IPS-NIHi11 (cell line): ENCODE measurements around the gene SPART.

Experiments
- DNase-seq: peaks from one replicate; pipeline ENCODE4 v3.0.0; 2012; ENCODE audit warnings: mixed read lengths, low spot score

The SPART gene, protein sequence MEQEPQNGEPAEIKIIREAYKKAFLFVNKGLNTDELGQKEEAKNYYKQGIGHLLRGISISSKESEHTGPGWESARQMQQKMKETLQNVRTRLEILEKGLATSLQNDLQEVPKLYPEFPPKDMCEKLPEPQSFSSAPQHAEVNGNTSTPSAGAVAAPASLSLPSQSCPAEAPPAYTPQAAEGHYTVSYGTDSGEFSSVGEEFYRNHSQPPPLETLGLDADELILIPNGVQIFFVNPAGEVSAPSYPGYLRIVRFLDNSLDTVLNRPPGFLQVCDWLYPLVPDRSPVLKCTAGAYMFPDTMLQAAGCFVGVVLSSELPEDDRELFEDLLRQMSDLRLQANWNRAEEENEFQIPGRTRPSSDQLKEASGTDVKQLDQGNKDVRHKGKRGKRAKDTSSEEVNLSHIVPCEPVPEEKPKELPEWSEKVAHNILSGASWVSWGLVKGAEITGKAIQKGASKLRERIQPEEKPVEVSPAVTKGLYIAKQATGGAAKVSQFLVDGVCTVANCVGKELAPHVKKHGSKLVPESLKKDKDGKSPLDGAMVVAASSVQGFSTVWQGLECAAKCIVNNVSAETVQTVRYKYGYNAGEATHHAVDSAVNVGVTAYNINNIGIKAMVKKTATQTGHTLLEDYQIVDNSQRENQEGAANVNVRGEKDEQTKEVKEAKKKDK

DNA sequence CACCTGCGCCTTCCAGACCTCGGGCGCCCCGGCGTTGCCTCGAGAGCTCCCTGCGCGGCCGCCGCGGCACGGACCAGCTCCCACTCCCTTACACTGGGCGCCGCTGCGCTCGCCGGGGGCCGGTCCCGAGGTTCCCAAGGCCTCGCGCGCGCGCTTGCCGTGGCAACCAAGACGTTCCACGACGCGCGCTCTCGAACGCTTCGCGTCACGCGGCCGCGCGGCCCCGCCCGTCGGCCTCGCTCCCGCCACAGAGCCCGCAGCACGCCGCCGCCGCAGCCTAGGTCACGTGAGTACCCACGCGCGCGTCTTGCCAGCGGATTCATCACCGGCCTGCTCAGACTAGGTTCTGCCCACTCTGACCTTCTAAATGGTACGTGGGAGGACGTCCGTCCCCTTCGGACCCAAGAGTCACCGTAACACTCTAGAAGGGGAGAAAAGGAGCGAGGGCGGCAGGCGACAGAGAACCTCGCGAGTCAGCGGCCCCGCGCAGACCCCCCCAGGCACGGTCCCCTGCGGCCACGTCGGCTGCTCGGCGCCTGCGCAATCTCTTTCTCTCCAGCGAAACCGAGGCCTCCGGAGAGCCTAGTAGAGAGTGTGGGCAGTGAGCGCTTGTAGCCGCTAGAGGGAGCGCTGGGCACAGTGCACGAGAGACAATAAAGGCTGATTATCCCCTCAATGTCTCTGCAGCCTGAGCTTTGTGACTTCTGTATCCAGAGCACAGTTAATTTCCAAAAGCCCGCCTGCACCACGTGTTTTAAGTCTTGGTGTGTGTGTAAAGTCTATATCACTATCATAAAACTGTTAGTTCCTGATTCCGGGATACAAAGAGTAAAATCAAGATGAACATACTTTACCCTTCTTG, at the start of gene SPART:
TSS of gene SPART (minus strand) at position 173 of the 862 bp plus-strand sequence. CDS start 10,564 bp downstream, outside the sequence.
- peak; percentile 89 for DNase-seq

DNA sequence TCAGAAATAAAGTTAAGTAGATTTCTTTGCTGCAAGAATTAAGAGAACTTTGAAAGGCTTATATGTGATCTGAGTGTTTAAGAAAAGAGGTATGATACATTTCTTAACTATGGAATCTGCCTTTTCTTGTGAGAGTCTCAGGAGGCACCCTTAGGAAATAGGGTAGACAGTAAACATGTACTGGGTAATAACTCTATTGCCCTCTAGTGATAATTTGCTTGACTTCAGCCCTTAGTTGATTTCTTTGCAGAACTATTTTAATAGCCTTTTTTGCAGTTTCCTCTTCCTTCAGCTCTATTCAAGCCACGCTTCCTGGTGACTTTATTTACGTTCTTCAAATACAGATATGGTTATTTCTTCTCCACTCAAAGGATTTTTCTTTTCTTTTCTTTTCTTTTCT, 49.1 kb upstream of the SPART start:
- DNase-seq = peak; percentile 30

DNA sequence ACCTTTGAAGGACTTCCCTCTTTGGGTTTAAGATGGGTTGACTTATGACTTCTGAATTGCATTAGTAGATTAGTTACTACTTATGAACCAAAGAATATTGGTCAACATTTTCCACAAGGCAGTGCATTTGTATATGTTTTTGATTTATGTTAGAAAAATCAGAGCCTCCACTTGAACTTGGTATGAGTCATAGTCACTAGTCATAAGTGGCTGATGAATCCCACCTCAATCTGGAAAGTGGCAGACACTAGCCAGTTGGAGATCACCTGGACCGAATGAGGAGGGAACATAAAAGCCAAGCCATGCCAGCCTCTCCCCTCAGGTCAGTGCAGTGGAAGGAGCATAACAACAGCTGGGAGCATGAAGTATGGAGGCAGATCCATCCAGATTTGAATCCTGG, 39.3 kb upstream of the SPART start:
- DNase-seq = no peak

DNA sequence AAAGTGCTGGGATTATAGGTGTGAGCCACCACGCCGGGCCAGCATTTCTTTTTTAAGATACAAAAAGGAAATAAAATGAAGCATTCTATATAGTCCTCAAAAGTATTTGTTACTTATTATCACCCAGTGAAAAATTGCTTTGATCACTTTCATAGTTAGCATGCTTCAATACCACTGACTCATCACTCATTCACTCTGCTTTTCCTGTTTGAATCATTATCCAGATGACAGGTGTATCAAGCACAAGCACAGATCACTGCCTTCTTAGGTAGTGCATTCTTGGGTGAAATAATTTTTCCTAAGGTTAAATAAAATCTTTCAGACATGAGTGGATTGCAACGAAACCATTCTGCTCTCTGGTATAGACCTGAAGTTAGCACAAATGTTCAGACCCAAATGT, 35.8 kb upstream of the SPART start:
- DNase-seq = no peak

DNA sequence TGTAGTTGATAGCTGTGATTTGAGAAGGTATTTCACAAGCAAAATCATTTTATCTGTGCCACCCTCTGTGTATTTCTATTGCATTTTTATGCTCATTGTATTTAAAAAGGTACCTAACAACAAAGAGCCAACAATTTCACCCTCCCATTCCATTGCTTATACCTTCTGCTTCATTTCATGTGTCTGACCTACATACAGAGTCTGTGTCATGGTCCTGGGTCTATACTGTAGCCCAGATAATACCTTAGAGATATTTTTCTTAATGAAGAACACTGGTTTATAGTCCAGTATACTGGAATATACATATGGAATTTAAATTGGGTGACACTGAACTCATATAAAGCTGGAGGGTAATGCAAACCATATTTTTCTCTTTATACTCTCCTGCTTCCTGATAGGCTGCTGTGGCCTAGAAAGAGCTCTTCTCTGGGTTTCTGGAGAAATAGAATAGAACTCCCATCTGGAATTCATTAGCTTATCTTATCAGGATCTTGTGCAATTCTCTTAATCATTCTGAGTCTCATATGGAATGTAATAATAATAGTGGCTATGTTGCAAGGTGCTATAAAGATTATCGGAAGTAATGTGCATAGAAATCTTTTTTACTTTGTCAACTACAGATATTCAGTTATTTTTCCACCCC, 31.8 kb upstream of the SPART start:
- no peak for DNase-seq

DNA sequence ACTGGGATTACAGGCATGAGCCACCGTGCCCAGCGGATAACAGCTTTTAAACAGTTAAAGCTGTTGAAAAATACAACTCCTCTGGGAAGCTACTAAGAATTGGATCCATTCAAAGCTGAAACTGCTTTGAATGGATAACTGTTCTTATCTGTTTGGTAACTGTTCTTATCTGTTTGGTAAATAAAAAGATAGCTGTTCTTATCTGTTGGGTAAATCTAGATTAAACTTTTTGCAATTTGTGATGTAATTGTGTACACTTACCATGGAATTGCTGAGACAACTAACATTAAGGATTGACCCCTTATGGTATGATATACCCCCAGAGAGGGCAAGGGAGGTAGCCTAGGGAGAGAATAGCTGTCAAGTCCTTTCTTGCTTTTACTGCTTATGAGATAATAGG, 27.9 kb upstream of the SPART start:
- DNase-seq = no peak

DNA sequence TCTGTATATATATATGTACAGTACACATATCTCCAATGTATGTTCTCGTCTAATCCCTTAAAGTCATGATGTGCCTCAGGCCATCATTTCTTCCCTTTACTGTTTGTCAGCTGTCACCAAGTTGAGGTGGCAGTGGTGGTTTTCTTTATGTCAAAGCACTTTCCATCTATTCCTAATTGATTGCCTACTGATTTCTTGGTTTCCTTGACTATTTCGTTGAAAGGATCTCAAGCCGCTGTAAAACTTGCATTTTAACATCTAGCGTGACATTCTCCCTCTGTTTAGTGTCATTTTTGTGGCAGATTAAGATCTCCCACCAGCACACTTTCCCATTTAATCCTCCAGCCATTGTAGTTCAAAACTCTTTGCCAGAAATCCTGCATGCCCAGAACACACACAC, 25.0 kb upstream of the SPART start:
- no peak for DNase-seq

DNA sequence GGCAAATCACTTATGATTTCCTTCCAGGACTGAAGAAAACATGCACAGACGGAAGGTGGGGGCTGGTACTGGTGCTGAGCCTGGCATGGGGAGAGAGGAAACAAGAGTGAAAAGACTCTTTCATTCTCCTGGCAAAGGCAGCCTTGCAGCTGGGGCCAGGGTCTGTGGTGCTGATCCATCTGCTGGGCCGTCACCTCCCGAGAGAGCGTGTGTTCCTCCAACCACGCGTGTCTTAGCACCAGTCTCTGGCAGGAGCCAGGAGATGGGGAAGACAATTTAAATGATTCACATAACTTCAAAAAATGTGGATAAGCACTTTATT, 23.9 kb upstream of the SPART start:
- no peak for DNase-seq

DNA sequence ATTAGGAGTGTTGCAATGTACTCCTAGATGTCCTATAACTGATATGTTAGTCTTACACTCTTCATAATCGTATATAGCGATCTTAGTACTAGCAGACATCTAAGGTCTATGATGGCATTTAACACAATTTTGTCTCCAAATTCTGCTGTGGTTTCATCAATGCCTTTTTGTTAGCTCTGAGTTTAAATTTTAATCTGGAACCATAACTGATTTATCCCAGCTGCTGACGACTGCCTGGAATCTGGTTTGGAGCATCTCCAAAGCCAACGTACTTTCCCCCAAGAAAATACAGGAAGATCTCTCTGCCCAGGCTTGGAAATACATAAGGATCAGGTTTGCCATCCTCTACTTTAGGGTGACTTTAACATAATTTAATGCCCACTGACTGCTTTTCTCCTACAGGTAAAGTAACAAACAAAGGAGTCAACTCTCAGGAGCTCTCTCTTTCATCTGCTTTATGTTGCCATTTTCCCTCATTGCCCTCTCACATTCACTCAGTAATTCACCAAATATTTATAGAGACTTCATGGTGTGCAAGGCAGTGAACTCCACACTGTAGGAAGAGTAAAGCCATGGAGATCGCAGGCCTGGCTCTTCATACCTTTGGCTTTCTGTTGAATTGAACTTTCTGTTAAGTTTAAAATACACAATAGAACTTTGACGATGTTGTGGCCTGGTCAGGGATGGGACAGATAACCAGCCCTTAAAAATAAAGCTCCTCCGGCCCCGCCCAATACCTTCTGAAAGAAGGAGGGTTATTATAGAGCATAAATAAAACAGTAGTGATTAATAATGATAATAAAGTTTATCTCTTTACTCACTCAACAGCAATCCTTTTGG, 23.3 kb upstream of the SPART start:
- DNase-seq = no peak

DNA sequence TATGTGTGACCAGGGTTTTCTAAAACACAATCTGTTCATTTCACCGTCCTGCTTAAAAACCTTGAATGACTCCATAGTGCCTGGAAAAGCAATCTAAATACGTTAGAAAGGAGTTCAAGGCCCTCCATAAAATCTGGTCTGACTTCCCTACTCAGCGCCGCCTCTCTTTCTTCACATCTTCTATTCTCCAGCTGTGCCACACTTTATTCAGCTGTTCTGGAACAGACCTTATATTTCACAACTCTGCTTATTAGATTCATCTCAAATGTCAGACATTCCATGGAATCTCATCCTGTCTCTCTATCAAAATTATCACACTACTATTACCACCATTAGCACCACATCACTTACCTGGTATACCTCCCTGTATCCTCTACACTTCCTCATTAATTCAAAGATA, 19.8 kb upstream of the SPART start:
- no peak for DNase-seq

DNA sequence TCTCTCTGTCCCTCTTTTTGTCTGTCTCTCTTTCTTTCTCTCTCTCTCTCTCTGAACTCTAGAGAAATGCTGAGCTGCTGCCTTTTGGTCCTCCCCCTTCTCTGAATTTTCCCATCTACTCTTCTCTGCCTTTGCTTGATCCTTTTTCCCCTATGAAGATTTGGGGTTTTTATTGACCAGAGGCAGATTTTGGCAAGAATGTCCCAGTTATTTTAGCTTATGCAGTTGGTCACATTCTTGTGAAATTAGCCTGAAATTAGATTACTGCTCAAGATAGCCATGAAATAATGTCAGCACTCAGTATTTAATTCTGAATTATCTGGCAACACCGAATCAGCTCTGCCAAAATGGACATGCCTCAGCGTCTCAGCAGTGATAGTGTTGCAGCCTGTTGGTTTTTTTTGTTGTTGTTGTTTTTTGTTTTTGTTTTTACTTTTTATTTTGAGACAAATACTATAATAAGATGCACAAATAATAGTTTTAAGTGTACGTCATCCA, 17.2 kb upstream of the SPART start:
- no peak for DNase-seq

DNA sequence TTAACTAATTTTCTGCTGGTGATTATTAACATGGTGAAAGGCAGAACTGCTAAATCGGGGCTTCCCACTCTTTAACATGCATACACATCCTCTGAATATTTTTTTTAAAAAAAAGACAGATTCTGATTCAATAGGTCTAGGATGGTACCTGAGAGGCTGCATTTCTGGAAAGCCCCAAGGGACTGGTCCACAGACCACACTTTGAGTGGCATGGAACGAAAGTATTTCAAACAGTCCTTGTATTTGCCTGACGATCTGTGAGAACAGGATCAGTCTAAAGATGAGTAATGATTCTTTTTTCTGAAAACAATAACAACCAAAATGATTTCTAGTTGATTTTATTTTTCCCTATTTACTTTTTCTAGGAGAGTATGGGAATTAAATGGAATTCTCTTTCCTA, 16.7 kb upstream of the SPART start:
- no peak for DNase-seq

DNA sequence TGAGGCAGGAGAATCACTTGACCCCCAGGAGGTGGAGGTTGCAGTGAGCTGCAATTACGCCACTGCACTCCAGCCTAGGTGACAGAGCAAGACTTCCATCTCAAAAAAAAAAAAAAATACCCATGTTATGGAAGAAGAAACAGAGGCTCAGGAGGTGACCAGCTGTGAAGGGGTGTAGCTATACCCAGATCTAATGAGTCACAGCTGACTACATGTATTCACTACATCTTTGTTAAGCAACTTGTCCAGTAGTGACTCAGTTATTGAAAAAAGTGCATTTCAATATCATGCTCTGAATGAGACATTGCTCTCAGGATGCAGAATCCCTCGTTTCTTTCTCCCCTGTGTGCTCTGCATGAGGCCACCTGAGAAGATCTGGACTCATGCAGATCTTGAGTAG, 16.1 kb upstream of the SPART start:
- no peak for DNase-seq

DNA sequence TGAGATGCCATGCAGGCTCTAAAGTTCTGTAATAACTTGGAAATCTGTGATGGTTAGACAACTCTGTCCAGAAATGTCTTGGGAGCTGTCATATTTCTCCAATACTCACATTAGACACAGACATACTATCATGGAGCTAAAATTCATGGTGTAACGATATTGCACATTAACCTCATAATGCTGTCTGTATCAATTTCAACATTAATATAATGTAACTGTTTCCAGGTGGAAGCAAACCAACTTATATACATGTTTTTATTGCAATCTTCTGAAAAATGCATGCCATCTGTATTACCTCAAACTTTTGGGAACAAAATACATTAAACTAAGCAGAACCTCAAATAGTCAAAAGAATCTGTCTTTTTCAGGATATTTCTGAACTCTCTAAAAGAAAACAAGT, 14.7 kb upstream of the SPART start:
- no peak for DNase-seq

DNA sequence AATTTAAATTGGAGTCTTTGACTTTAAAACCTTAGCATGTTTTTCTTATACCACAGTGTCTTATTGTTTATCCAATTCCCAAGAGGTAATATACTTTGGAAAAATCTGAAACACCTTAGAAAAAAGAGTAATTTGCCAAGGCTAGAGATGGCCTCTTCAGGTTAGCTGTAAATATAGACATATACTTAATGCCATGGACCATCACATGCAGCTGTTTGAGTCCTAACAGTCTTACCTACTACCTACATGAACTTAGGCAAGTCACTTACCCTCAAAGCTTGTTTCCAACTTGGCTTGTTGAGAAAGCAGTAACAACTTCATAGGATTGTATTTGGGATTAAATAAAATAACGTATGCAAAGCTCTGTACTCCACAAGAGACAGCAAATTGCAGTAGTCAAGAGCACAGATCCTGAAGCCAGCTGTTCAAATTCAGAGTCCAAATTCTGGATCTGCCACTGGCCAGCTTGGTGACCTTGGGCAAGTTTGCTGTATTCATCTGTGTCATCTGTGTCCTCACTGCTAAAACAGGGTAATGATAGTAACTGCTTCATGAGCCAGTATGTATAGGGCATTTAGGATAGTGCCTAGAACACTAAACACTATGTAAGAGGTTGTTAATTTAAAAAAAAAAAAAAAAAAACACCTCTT, 13.2 kb upstream of the SPART start:
- no peak for DNase-seq

DNA sequence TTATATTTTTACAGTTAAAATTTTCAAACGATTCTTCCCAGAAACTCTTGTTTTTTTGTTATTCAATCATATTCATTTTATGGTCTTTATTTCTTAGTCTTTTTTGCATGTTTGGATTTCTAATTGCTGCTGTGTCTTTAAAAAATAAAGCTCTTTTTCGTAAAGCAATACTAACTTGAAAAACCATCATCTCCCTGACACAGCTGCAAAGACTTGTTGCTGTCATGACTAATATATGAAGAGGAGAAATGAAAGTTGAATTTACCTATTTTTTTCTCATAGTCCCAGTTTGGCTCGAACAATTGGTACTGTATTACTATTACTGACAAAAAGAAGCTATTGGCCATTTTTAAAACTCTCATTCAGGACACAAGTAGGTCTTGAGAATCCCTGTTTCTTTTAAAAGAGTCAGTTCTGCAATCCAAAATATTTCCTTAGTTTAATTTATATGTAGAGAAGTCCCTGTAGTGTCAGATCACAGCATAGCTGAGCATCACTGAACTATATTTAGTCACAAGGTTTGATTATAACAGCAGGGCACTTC, 12.1 kb upstream of the SPART start:
- no peak for DNase-seq

DNA sequence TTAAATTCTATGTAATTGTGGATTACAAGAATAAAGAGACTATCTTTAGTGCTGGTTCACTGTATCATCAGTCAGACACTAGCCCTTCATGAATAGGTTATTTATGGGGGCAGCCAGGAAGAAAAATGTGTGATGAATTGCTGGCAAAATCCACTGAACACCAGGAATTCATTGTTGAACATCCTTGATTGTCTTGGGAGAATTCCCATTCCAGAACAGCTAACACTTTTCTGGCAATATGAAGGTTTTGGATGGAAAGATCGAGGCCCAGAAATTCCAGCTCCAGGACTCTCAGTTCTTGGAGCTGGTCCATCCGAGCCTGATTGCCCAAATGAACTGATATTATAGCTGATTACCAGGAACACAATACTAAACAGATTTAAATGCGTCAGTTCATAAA, 11.5 kb upstream of the SPART start:
- DNase-seq = no peak

DNA sequence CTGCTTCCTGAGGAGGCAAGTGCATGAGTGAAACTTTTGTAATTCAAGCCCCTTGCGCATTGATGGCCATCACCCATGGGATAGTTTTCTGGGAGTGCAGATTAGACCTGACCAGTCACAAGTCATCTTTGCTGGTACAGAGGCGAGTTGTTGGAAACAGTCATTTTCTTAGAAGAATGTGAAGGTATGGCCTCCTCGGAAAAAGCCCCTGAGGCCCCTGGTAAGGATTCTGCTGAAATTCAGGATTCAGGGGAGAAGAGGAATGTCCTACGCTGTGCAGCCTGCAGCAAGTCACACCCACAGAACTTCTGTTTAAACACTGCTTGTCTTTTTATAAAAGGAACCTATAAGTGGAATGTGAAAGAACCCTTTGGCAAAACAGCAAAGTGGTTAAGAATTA, 11.0 kb upstream of the SPART start:
- DNase-seq = no peak

DNA sequence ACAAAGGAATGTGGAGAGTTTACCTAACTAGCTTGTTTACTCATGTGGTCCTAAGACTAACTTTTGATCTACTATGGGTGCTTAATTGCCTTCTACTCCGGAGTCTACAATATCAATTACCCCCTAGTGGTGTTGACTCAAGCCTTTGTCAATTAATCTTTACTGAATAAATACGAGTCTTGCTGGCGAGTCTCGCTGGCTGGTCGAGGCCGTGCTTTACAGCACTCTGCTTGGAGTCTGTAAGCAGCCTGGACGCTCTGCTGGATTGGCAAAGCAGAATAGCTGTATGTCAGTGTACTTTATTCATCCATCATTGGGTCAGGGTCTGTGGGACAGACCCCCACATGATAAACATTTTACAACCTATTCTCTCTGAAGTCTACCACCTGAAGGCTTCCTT, 9.9 kb upstream of the SPART start:
- no peak for DNase-seq

DNA sequence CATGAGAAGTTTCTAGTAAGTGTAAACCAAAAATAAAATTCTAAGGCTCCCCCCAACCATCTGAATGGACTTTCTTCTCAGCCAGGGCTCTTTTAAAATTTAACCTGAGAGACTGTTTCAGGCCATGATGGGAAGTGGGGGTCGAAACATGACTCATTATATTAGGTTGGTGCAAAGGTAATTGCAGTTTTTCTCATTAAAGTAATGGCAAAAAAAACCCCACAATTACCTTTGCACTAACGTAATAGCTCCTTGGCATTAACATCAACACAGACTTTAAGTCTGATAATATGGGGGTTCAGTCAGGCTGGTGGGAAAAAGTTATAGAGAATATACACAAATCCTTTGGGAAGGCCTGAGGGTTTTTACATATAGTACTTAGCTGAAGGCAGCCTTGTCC, 9.4 kb upstream of the SPART start:
- no peak for DNase-seq
